Measurements from ENCODE around the gene EFHC1.

DNA sequence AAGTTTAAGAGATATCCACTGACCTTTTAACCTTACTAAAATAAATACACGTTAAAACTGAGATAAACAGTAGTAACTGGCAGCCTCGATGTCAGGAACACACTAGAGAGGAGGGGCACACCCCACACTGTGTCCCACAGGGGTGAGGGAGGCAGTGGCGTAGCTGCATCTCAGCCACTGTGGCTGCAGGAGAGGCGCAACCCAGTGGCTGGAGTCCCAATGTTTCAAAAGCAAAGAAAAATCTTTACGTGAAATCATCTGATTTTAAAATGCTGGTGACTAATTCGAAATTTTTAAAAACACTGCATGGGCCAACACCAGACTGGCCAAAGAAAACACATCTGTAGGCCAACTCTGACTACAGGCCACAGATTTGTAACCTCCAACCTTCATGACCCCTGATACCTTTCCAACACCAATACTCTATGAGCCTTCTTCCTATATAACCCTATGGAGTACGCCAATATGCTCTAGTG is 102.0 kb downstream of the EFHC1 start:
- TF ChIP-seq, protein P1, sequence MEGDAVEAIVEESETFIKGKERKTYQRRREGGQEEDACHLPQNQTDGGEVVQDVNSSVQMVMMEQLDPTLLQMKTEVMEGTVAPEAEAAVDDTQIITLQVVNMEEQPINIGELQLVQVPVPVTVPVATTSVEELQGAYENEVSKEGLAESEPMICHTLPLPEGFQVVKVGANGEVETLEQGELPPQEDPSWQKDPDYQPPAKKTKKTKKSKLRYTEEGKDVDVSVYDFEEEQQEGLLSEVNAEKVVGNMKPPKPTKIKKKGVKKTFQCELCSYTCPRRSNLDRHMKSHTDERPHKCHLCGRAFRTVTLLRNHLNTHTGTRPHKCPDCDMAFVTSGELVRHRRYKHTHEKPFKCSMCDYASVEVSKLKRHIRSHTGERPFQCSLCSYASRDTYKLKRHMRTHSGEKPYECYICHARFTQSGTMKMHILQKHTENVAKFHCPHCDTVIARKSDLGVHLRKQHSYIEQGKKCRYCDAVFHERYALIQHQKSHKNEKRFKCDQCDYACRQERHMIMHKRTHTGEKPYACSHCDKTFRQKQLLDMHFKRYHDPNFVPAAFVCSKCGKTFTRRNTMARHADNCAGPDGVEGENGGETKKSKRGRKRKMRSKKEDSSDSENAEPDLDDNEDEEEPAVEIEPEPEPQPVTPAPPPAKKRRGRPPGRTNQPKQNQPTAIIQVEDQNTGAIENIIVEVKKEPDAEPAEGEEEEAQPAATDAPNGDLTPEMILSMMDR (IDR thresholded peaks at IDR 0.05), result no peak
- TF ChIP-seq POLR2A (IDR thresholded peaks at IDR 0.05), result no peak
